Effector memory CD4-positive, alpha-beta T cell (primary cell): Measurements from ENCODE around the gene ZNF319.

Experiments
- DNase-seq, 3 donors: peaks; one replicate each; pipeline ENCODE4 v3.0.0-alpha.2; 2020
- H3K27ac ChIP-seq: 2 replicates; pipeline ENCODE4 v1.7.0; 2013; ENCODE audit warnings: mild to moderate bottlenecking, low read length, moderate library complexity; ENCODE audit not compliant: insufficient read depth, poor library complexity, severe bottlenecking
- H3K27me3 ChIP-seq: replicated peaks from 2 replicates; pipeline ENCODE4 v1.7.0; 2013; ENCODE audit warnings: mild to moderate bottlenecking, low read length; ENCODE audit not compliant: insufficient read depth, control insufficient read depth, poor library complexity, severe bottlenecking
- H3K36me3 ChIP-seq: 2 replicates; pipeline ENCODE4 v1.7.0; 2013; ENCODE audit warnings: mild to moderate bottlenecking, low read length, moderate library complexity; ENCODE audit not compliant: control insufficient read depth, insufficient read depth
- H3K4me1 ChIP-seq: 2 replicates; pipeline ENCODE4 v1.7.0; 2013; ENCODE audit warnings: low read length, mild to moderate bottlenecking; ENCODE audit not compliant: control insufficient read depth, insufficient read depth, poor library complexity, severe bottlenecking
- H3K4me3 ChIP-seq: 2 replicates; pipeline ENCODE4 v1.7.0; 2013; ENCODE audit warnings: low read length, low read depth, mild to moderate bottlenecking; ENCODE audit not compliant: insufficient read depth, poor library complexity, severe bottlenecking
- H3K9me3 ChIP-seq: 2 replicates; pipeline ENCODE4 v1.7.0; 2013; ENCODE audit warnings: mild to moderate bottlenecking, low read length, moderate library complexity; ENCODE audit not compliant: control insufficient read depth

ZNF319 gene

DNA sequence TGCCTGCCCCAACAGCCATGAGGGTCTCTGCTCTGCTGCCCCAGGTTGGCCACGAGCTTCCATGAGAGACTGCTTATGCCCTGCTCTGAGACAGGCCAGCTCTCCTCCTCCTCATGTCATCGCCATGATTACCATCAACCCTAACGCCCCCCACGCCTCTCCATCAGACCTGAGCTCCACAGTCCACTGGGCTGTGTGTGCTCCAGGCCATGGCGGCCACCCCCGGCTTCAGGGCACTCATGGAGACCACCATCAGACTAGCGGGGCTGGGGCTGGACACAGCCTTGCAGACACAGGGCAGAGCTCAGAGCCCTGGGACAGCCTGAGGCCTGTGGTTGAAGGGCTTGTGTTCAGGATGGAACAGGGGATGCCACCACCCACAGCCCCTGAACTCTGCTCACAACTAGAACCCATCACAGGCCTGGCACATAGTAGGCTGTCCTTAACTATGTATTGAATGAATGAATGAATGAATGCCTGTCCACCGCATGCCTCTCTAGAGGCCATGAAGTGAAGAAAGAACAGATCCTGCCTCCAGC is 44.1 kb downstream of the ZNF319 start:
- Histone ChIP-seq H3K4me1 (no peaks in the 10 kb centered on the region), H3K27ac (no peak overlapping the region), H3K4me3 (no peak overlapping the region), H3K36me3 (no peaks in the 10 kb centered on the region), H3K27me3 (no peaks in the 10 kb centered on the region), H3K9me3 (no peaks in the 10 kb centered on the region)
- DNase-seq = no peak

DNA sequence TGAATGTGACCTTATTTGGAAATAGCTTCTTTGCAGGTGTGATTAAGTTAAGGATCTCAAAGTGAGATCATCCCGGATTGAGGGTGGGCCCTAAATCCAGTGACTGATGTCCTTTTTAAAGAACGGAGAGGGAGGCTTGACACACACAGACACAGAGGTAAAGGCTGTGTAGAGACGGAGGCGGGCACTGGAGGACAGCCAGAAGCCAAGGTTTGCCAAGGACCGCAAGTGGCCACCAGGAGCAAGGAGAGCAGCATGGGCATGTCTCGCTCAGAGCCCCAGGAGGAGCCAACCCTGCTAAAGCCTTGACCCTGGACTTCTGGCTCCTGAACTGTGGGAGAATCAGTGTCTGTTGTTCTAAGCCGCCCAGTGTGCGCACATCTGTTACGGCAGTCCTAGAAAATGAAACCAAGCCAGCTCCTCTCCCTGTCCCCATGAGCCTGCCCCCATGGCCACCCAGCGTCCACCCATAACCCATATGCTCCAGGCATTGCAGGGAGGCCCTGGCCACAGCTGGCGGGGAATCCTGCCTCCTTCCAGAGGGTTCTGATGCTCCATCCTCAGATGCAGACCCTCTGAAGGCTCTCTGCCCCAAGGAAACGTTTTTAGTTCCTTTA is 44.8 kb downstream of the ZNF319 start:
- no peak overlapping the region for H3K4me3 ChIP-seq
- H3K27ac ChIP-seq = no peak overlapping the region
- H3K9me3 ChIP-seq = no peaks in the 10 kb centered on the region
- H3K27me3 ChIP-seq = peaks cover under 1% of the 10 kb centered on the region
- no peaks in the 10 kb centered on the region for H3K36me3 ChIP-seq
- no peaks in the 10 kb centered on the region for H3K4me1 ChIP-seq
- DNase-seq = no peak

DNA sequence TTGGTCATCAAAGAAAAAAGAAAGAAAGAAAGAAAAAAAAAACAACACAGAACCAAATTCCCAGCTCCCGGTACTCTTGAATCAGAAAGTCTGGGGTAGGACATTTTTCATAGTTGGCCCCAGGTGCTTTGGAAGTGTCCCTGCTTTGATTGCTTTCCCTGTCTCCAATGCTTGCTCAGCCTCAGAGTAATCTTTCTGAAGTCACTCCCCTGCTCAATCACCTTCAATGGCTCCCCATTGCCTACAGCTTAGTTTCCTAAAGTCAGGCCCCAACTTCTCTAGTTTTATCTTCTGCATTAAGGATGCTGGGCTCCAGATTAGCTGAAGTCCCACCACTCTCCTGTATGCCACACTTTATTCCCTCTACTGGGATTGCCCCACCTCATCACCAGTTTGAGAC is 46.6 kb downstream of the ZNF319 start:
- DNase-seq = no peak
- Histone ChIP-seq H3K27me3 (peaks cover 3% of the 10 kb centered on the region), H3K4me3 (no peak overlapping the region), H3K4me1 (no peaks in the 10 kb centered on the region), H3K9me3 (no peaks in the 10 kb centered on the region), H3K36me3 (no peaks in the 10 kb centered on the region), H3K27ac (no peak overlapping the region)

DNA sequence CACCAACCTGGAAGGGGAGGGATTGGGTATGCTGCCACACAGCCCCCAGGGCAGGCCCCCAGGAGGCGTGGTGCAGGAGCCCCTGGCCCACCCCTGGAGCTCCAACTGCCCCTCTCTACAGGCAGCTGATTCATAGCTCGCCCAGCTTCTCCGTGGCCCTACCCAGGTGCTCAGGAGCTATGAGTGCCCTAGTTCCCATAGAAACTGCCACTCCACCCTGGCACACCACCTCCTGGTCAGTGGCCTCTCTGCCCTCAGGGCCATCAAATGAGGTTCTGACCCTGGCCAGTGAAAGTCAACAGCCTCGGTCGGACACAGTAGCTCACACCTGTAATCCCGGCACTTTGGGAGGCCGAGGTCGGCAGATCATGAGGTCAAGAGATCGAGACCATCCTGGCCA is 47.6 kb downstream of the ZNF319 start:
- Histone ChIP-seq H3K27ac (no peak overlapping the region), H3K9me3 (no peaks in the 10 kb centered on the region), H3K27me3 (peaks cover 3% of the 10 kb centered on the region), H3K4me1 (no peaks in the 10 kb centered on the region), H3K36me3 (no peaks in the 10 kb centered on the region), H3K4me3 (no peak overlapping the region)
- no peak for DNase-seq

DNA sequence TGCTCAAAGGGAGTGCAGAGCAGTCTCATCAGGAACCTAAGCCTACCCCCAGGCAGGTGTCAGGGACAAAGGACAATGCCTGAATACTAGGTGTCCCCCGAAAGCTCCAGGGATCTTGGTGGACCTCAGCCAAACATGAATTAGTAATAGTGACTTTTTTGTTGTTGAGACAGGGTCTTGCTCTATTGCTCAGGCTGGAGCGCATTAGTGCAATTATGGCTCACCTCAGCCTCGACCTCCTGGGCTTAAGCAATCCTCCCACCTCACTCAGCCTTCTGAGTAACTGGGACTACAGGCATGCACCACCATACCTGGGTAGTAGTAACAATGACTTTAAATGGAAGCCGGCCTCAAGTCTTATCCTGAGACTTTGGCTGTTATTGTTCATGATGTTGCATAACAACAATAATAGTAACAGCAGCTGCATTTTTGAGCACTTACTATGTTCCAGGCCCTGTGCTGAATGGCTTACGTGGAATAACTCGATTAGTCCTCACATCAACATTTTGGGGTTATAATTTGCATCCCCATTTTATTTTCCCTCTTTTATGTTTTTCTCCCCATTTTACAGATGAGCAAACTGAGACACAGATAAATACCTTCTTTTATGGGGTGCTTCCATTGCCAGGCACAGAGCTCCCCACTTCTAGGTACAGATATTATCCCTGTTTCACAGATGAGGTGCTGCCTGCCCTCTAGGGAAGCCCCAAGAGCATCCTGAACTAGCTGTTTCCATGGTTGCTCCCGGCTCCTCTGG is 49.1 kb downstream of the ZNF319 start:
- Histone ChIP-seq H3K36me3 (no peaks in the 10 kb centered on the region), H3K4me3 (no peak overlapping the region), H3K4me1 (no peaks in the 10 kb centered on the region), H3K27me3 (peaks cover 3% of the 10 kb centered on the region), H3K9me3 (no peaks in the 10 kb centered on the region), H3K27ac (no peak overlapping the region)
- no peak for DNase-seq

DNA sequence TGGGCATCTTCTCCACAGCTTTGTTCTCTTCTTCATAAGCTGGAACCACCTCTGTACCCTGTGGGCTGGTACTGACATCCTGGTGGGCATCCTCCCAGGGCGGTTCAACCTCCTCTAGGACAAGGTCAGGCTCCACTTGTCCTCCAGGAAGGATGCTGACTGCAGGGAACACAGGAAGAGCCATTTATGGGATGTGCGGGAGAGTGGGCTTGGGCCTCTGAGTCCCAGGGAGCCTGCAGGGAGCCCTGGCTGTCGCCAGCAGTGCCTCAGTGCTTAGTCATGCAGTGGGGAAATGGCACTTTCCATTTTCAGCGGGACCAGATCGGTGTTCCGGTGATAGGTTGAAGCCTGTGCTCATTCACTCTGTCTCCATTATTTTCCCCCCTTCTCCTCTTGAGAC is 50.1 kb downstream of the ZNF319 start:
- Histone ChIP-seq H3K4me3 (no peak overlapping the region), H3K27ac (no peak overlapping the region), H3K4me1 (no peaks in the 10 kb centered on the region), H3K36me3 (no peaks in the 10 kb centered on the region), H3K27me3 (peaks cover 3% of the 10 kb centered on the region), H3K9me3 (no peaks in the 10 kb centered on the region)
- no peak for DNase-seq

DNA sequence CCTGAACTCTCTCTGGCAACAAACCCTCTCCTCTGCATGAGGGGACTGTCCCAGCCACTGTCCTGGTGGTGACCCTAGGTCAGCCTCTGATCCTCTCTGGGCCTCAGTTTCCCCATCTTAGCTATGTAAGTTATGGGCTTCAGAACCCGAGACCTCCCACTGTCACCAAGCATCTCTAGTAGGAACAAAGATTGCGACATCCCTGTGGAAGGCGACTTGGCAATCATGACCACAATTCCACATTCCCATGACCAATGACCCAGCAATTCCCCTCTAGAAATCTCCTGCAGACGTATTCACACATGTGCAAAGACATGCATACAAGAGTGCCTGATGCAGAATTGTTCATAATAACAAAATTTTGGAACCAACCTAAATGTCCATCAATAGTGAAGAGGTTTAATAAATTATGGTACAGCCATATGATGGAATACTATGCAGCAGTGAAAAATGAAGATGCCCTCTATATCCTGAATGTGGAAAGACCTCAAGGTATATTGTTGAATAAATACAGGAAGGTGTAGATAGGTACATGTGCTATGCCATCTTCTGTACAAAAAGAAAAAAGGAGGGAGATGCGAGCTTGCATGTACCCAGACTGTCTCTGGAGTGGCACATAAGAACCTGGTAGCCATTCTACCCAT is 50.8 kb downstream of the ZNF319 start:
- H3K36me3 ChIP-seq = no peaks in the 10 kb centered on the region
- no peak overlapping the region for H3K27ac ChIP-seq
- no peaks in the 10 kb centered on the region for H3K4me1 ChIP-seq
- DNase-seq = no peak
- no peaks in the 10 kb centered on the region for H3K9me3 ChIP-seq
- peaks cover 3% of the 10 kb centered on the region for H3K27me3 ChIP-seq
- H3K4me3 ChIP-seq = no peak overlapping the region

DNA sequence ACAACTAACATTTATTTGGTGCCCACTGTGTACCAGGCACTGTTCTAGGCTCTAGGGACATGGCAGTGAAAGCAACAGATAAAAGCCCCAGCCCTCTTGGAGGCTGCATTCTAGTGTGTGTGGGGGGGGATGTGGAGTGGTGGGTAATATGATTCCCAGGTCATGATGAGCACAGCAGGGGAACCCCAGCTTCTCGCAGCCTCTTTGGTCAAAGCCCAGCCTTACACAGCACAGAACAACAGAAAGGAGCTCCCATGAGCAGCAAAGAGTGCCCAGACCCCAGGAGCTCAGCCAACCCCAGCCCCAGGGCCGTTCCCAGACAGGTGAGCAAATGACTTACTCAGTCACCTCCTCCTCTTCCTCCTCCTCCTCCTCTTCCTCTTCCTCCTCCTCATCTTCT is 51.5 kb downstream of the ZNF319 start:
- no peaks in the 10 kb centered on the region for H3K4me1 ChIP-seq
- DNase-seq = no peak
- no peak overlapping the region for H3K27ac ChIP-seq
- peaks cover 3% of the 10 kb centered on the region for H3K27me3 ChIP-seq
- H3K9me3 ChIP-seq = no peaks in the 10 kb centered on the region
- H3K4me3 ChIP-seq = no peak overlapping the region
- no peaks in the 10 kb centered on the region for H3K36me3 ChIP-seq

DNA sequence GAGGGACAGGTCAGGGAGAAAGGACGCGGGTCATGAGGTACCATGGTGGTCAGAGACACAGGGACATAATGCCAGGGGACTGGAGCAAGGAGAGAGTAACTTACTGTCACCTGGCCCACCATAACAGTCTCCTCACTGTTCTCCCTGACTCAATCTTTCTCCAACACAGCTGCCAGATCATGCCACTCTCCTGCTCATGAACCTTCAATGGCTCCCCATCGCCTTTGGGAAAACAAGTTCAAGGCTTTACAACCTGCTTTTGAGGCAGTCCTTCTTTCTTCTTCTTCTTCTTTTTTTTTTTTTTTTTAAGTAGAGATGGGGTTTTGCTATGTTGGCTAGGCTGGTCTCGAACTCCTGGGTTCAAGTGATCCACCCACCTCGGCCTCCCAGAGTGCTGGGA is 52.4 kb downstream of the ZNF319 start:
- DNase-seq = no peak
- no peaks in the 10 kb centered on the region for H3K9me3 ChIP-seq
- no peaks in the 10 kb centered on the region for H3K4me1 ChIP-seq
- H3K4me3 ChIP-seq = no peak overlapping the region
- H3K36me3 ChIP-seq = no peaks in the 10 kb centered on the region
- no peak overlapping the region for H3K27ac ChIP-seq
- peaks cover 3% of the 10 kb centered on the region for H3K27me3 ChIP-seq

DNA sequence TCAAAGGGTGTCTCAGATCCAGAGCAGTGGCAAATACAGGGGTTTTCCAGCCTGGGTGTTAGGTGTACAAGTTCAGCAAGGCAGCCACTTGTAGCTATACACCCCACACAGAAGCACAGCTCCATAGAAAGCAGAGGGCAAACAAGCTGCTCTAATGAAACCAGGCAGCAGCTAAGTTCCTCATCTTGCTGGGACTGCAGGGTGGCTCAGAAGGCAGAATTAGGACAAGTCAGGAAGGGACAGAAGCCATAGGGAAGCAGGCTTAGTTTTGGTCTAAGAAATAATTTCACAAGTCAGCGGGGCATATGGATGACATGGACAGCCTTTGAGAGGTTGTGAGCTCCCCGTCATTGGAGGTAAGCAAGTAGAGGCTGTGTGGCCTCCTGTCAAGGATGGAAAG is 53.2 kb downstream of the ZNF319 start:
- H3K36me3 ChIP-seq = no peaks in the 10 kb centered on the region

More for the DNA sequence above, 53.2 kb downstream of the ZNF319 start:
- H3K4me1 ChIP-seq = no peaks in the 10 kb centered on the region
- peaks cover 3% of the 10 kb centered on the region for H3K27me3 ChIP-seq
- no peaks in the 10 kb centered on the region for H3K9me3 ChIP-seq
- DNase-seq = no peak
- H3K27ac ChIP-seq = no peak overlapping the region
- H3K4me3 ChIP-seq = no peak overlapping the region
